Stomach (tissue), 9 donors: ENCODE results near the gene RTN4RL1. TPM values are rescaled to one million over a fixed set of nuclear protein-coding genes. Genes with fewer than 3 reads are reported as not detected.
A peak's percentile ranks its signal among the peaks of the same experiment; 100 is the strongest.

Experiments
- DNase-seq, 2 donors: peaks; one replicate each; pipeline versions ENCODE4 v3.0.0 to v3.0.0-alpha.2; 2013 to 2019
- H3K27ac ChIP-seq, 5 donors: fragments of 200-600 bp in 4 of 5; sonication (generic) in 4 of 5; one replicate each; pipeline ENCODE4 v1.5.1; 2013 to 2019; ENCODE audit warnings: mild to moderate bottlenecking in 1 of 5, moderate library complexity in 1 of 5
- H3K27me3 ChIP-seq, 3 donors: fragments of 200-600 bp; sonication (generic); one replicate each; pipeline ENCODE4 v1.5.1; 2017 to 2019; ENCODE audit warnings: mixed run types in 1 of 3
- H3K36me3 ChIP-seq, 4 donors: fragments of 200-600 bp; sonication (generic); 1 replicate in 3 of 4; 2 replicates in 1 of 4; pipeline ENCODE4 v1.5.1; 2016 to 2019
- H3K4me1 ChIP-seq, 4 donors: fragments of 200-600 bp; sonication (generic); one replicate each; pipeline ENCODE4 v1.5.1; 2016 to 2019
- H3K4me3 ChIP-seq, 4 donors: fragments of 200-600 bp; sonication (generic) in 3 of 4; one replicate each; pipeline ENCODE4 v1.5.1; 2016 to 2019; ENCODE audit warnings: mild to moderate bottlenecking in 1 of 4
- H3K9me3 ChIP-seq, 4 donors: fragments of 200-600 bp; sonication (generic); one replicate each; pipeline ENCODE4 v1.5.1; 2016 to 2019
- EP300 ChIP-seq: sonication (generic); formaldehyde crosslinking; IDR thresholded peaks from one replicate; pipeline ENCODE4 v1.6.1; 2017; ENCODE audit warnings: antibody characterized with exemption
- POLR2A ChIP-seq, 4 donors: fragments of 450-650 bp; IDR thresholded peaks; one replicate each; pipeline ENCODE4 v1.6.1; 2016; ENCODE audit warnings: antibody characterized with exemption in 4 of 4, control low read depth in 2 of 4, mild to moderate bottlenecking in 1 of 4, moderate library complexity in 1 of 4
- POLR2AphosphoS5 ChIP-seq, 3 donors: sonication (generic); formaldehyde crosslinking; IDR thresholded peaks; one replicate each; pipeline ENCODE4 v1.6.1; 2016; ENCODE audit warnings: antibody characterized with exemption in 3 of 3
- WGBS, 5 donors: extraction: QIAGEN DNeasy Blood & Tissue Kit in 3 of 5; methylation state at CpG; one replicate each; pipeline versions ENCODE4 v1.1.5 to v1.1.7; 2013 to 2018; 5-methylcytosine and 5-hydroxymethylcytosine counted together
- intact Hi-C: fragments of 100-400 bp; cut with DNase I; formaldehyde crosslinking; loops from one replicate; pipeline ENCODE4 v1.15.1; 2023; ENCODE audit warnings: low total_unique reads
- polyA plus RNA-seq, 3 donors: library from polyadenylated mRNA; stranded (reverse); fragments of 200-250 nt; gene quantifications; one replicate each; pipeline ENCODE4 v1.2.3, GENCODE V29; 2013
- total RNA-seq, 5 donors: library from RNA; depleted of rRNA; stranded (reverse); fragments of >200 nt; gene quantifications; one replicate each; pipeline versions ENCODE4 v1.1.0 to v1.2.3, GENCODE V29; 2014 to 2016
- TF ChIP-seq, protein P1 (sequence below), 7 experiments: fragments of 450-650 bp in 4 of 7; fragments of 200-600 bp in 3 of 7; sonication (generic) in 3 of 7; IDR thresholded peaks; one replicate each; pipeline ENCODE4 v1.5.1; 2016 to 2019; ENCODE audit warnings: antibody characterized with exemption in 7 of 7, control low read depth in 2 of 7, mild to moderate bottlenecking in 1 of 7
- donor health status: healthy with polysubstance abuse.
- donor health status: Bipolar disorder and iron deficiency.
- donor health status: healthy.

Gene RTN4RL1
- total and polyA plus RNA-seq, 8 donors = 0.50 to 0.92 (median 0.72) TPM; not detected in 4

DNA sequence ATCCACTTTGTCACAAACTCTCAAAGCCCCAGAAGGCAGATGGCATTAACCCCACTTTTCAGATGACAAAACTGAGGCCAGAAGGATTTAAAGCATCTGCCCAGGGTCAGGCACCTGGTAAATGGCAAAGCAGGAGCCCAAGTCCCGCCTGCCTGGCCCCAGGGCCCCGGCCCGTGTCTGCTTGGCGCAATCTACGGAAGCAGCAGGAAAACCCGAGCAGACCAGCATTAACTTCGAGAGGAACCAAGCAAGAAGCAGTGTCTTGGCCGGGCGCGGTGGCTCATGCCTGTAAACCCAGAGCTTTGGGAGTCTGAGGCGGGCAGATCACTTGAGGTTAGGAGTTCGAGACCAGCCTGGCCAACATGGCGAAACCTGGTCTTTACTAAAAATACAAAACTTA is 21.6 kb downstream of the RTN4RL1 start:
- Histone ChIP-seq H3K27ac (no peak overlapping the region), H3K36me3 (no peaks in the 10 kb centered on the region), H3K9me3 (no peaks in the 10 kb centered on the region), H3K4me1 (peaks cover 14 to 22% (median 19%) of the 10 kb centered on the region in 4 donors), H3K27me3 (peaks cover 0 to 13% (median 0%) of the 10 kb centered on the region in 3 donors), H3K4me3 (no peak overlapping the region)
- no peak for DNase-seq
- intact Hi-C loops = no loop called here
- 91 to 97% (median 92%) methylated on average over 13 of the region's 13 CpGs for WGBS, 5 donors
- no peak for TF ChIP-seq POLR2A (IDR thresholded peaks at IDR 0.05)
- TF ChIP-seq POLR2AphosphoS5 (IDR thresholded peaks at IDR 0.05) = no peak
- TF ChIP-seq, protein P1, sequence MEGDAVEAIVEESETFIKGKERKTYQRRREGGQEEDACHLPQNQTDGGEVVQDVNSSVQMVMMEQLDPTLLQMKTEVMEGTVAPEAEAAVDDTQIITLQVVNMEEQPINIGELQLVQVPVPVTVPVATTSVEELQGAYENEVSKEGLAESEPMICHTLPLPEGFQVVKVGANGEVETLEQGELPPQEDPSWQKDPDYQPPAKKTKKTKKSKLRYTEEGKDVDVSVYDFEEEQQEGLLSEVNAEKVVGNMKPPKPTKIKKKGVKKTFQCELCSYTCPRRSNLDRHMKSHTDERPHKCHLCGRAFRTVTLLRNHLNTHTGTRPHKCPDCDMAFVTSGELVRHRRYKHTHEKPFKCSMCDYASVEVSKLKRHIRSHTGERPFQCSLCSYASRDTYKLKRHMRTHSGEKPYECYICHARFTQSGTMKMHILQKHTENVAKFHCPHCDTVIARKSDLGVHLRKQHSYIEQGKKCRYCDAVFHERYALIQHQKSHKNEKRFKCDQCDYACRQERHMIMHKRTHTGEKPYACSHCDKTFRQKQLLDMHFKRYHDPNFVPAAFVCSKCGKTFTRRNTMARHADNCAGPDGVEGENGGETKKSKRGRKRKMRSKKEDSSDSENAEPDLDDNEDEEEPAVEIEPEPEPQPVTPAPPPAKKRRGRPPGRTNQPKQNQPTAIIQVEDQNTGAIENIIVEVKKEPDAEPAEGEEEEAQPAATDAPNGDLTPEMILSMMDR (IDR thresholded peaks at IDR 0.05) = no peak
- TF ChIP-seq EP300 = no peak

- H3K27ac ChIP-seq = no peak overlapping the region
- H3K36me3 ChIP-seq = no peaks in the 10 kb centered on the region
- H3K27me3 ChIP-seq = peaks cover 0 to 19% (median 4%) of the 10 kb centered on the region in 3 donors
- 68 to 77% (median 71%) methylated on average over 15 to 16 of the region's 16 CpGs for WGBS, 5 donors
- intact Hi-C loops = no loop called here
- TF ChIP-seq, protein P1 (IDR thresholded peaks at IDR 0.05) = no peak
- TF ChIP-seq POLR2A (IDR thresholded peaks at IDR 0.05) = no peak
- no peak for TF ChIP-seq POLR2AphosphoS5 (IDR thresholded peaks at IDR 0.05)
- no peak for TF ChIP-seq EP300
- H3K4me1 ChIP-seq = peaks cover 21 to 29% (median 26%) of the 10 kb centered on the region in 4 donors
- no peaks in the 10 kb centered on the region for H3K9me3 ChIP-seq
- DNase-seq = peak in 1 of 2 donors; percentile 41
- H3K4me3 ChIP-seq = no peak overlapping the region
Measured at GRCh38 chr17:2002767-2003329, 22.3 kb downstream of the RTN4RL1 start.

DNA sequence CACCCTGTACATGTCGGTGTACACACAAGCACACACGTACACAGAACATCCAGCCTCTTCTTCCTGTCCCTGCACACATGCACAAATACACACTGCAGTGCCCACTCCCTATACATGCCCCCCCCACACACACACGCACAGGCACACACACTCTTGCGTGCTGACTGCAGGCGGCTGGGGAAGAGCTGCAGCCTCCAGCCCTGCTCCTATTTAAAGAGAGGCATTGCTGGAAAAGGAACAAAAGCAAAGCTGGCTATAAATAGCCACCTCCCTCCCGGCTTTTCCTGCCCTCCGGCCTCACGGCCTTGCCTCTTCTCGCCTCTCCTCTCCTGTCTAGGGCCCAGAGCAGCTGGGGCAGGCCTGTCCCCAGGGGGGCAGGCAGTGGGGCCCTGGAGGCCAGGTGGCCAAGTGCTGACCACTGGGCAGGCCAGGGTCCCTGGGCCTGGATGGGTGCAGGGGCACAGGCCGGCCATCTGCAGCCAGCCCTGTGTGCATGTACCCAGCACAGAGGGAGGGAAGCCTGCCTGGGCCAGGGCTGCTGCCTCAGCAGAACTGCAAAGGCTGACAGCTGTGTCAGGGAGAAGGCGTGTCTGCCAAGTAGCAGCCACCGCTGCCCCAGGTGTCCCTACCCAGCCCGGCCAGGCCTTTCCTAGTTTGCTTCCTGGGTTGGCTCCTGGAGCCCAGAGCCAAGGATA is 25.4 kb downstream of the RTN4RL1 start:
- no peaks in the 10 kb centered on the region for H3K36me3 ChIP-seq
- H3K27ac ChIP-seq = peak overlapping the region; percentile 70 to 86 (median 81)
- intact Hi-C loops = no loop called here
- no peak for TF ChIP-seq POLR2A (IDR thresholded peaks at IDR 0.05)
- TF ChIP-seq, protein P1 (IDR thresholded peaks at IDR 0.05) = no peak
- no peak for TF ChIP-seq EP300
- TF ChIP-seq POLR2AphosphoS5 (IDR thresholded peaks at IDR 0.05) = no peak
- WGBS, 5 donors = 2 to 29% (median 19%) methylated on average over 10 to 13 of the region's 13 CpGs
- peak; percentile 81 to 84 for DNase-seq
- H3K4me1 ChIP-seq = peaks cover 38 to 52% (median 48%) of the 10 kb centered on the region in 4 donors
- peaks cover 0 to 33% (median 7%) of the 10 kb centered on the region in 3 donors for H3K27me3 ChIP-seq
- no peaks in the 10 kb centered on the region for H3K9me3 ChIP-seq
- no peak overlapping the region for H3K4me3 ChIP-seq

- intact Hi-C loops = no loop called here
- peak in 1 of 3 donors; percentile 11 for TF ChIP-seq POLR2AphosphoS5 (IDR thresholded peaks at IDR 0.05)
- TF ChIP-seq, protein P1 (IDR thresholded peaks at IDR 0.05) = no peak
- Histone ChIP-seq H3K4me1 (peaks cover 38 to 52% (median 48%) of the 10 kb centered on the region in 4 donors), H3K27ac (peak overlapping the region; percentile 73 to 86 (median 75)), H3K36me3 (no peaks in the 10 kb centered on the region), H3K4me3 (peak overlapping the region; percentile 50 to 62 (median 58)), H3K27me3 (peaks cover 0 to 33% (median 7%) of the 10 kb centered on the region in 3 donors), H3K9me3 (no peaks in the 10 kb centered on the region)
- WGBS, 5 donors = 0 to 5% (median 3%) methylated on average over 22 to 92 of the region's 92 CpGs
- peak; percentile 89 to 93 for DNase-seq
Measured at GRCh38 chr17:1997927-1998742, 27.0 kb downstream of the RTN4RL1 start.
